Breast epithelium (tissue), 3 donors: ENCODE results near the gene OR2M4.
"Not testable (repeated sequence)": the region's sequence is repeated elsewhere in the genome, so short reads cannot be mapped to it uniquely, and the experiment has no call there.

Experiments used
- CTCF ChIP-seq, 3 donors: fragments of 450-650 bp; IDR thresholded peaks; one replicate each; pipeline ENCODE4 v1.5.1; 2016 to 2017; ENCODE audit warnings: antibody characterized with exemption in 3 of 3, mild to moderate bottlenecking in 3 of 3, moderate library complexity in 3 of 3
- POLR2A ChIP-seq: fragments of 450-650 bp; IDR thresholded peaks from one replicate; pipeline ENCODE4 v1.6.1; 2016; ENCODE audit warnings: antibody characterized with exemption, mild to moderate bottlenecking, moderate library complexity

- TF ChIP-seq CTCF (IDR thresholded peaks at IDR 0.05); POLR2A: not testable (repeated sequence)
These were observed 28.1 kb downstream of the OR2M4 start for GRCh38 chr1:248259309-248259708.
